ENCODE data around the gene ZBTB20.

ZBTB20 gene

DNA sequence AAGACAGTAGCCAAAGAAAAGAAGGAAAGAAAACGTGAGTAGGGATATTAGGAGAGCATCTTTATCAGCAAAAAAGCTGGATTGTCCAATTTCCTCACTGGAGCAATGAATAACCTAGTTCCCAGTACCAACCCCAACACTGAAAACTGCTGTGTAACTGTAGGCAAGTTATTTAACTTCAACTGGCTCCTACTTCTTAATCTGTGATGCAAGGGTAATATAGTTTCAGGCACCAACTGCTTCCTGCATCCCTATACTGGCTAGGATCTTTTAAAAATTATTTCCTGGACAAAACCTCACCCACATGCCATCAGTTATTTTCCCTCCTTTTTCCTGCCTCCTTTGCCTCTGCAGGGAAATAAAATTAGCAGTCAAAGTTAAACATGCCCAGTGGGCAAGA lies 59.6 kb downstream of the ZBTB20 start:
- DNase-seq = no peak

DNA sequence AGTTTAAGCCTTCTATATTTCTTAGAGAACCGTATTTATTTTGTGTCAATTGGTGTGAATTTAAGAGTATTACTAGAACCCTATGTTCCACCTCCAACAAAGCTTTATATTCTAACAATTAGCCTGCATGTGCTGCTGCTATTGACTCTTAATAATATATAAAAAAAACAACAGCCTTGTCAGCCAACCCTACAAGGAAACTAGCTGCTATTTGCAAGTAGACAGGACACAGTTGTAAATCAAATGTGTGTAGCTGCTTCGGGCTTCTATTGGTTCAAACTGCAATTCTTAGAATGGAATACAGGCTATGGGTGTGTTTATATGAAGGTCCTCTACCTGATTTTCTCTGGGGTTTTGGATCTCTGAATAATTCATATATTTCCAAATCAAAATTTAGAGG lies 60.7 kb downstream of the ZBTB20 start:
- no peak for DNase-seq

GRCh38 chr3:115085197-115085865 lies 61.8 kb downstream of the ZBTB20 start:
- DNase-seq = no peak

DNA sequence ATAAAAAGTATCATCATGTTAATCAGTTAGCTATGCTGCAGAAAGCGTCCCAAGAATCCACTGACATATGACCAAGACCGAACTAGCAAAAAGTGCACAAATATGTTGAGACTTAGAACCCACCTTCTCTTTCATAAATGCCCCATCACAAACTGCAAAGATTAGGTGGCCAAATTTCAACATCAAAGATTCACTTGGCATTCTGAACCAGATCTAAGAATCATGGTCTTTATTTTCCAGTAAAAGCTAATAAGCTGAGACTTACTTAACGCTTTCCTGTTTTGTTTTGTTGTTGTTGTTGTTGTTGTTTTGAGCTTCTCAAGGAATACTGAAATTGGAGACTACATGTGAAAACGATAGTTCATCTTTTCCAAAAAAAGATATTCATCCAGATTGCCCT lies 62.4 kb downstream of the ZBTB20 start:
- no peak for DNase-seq

DNA sequence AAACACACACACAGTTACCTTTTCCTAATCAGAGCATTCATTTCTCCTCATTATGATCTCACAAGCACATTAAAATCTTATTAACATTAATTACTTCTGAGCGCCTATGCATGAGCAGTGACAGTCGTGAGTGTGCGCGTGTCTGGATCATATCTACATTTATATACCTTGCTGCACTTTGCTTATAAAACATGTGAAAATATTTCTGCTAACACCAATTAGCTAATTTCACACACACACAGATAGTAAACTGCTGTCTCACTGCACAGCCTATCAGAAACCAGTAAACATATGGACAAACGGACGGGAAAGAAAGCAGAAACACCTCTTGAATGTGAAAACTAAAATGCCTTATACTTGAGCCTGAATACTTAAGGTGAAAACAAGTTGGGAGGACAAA lies 64.8 kb downstream of the ZBTB20 start:
- DNase-seq = no peak

- no peak for DNase-seq
These were observed 65.6 kb downstream of the ZBTB20 start for GRCh38 chr3:115081444-115081843.

- no peak for DNase-seq
These were observed 69.4 kb downstream of the ZBTB20 start for GRCh38 chr3:115077501-115078250.

DNA sequence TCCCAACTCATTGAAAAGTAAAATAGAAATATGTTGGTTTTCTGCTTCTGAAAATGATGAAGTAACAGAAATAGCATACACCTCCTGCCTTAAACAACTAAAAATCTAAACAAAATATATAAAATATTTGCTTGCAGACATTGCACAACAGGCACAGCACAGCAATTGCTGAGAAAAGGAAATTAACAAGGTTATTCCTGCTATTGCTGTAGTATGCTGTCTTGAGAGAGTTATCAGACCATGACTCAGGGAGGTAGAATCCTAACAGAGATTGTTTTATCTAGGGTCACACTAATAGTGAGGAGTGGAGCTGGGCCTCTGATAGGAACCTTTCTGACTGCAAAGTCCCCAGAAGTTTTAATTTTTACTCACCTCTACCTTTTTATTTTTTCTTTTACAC lies 72.6 kb downstream of the ZBTB20 start:
- DNase-seq = no peak

- DNase-seq = no peak
These were observed 74.6 kb downstream of the ZBTB20 start for GRCh38 chr3:115072265-115073021.

DNA sequence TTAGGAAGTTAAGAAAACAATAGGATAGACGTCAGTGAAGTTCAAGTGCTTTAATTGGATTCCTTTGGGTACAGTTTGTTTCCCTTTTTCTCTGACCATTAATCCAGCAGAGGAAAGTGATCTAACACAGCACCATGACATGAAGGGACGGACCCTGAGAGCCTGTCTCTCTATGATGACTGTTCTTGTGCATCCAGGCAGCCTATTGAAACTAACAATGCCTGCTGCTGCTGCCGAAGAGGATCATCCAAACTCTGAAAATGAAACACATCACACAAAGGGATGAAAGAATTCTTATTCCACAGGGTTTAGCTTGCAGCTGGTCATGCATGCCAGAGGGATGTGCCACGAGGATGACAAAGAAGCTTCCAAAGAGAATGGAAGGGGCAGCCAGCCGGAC lies 75.5 kb downstream of the ZBTB20 start:
- no peak for DNase-seq

DNA sequence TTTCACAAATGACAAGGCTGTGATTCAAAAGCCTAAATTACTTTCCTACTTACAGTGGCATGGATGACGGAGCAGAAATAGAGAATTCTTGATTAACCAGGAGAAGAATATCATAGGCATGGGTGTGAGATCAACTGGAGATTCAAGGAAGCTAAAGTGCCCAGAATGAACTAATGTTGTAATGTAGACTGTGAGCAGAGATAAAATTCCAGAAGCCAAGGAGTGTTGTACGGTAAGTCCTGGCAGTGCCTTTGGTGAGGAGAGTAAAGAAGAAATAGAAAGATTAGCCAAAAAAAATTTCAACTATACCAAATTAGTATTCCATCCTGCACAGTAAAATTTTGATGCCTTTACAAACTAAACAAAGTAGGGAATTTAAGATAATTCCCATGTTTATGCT lies 75.9 kb downstream of the ZBTB20 start:
- no peak for DNase-seq

GRCh38 chr3:115068799-115069198 lies 78.3 kb downstream of the ZBTB20 start:
- DNase-seq = no peak

GRCh38 chr3:115062412-115062956 lies 84.6 kb downstream of the ZBTB20 start:
- no peak for DNase-seq

DNA sequence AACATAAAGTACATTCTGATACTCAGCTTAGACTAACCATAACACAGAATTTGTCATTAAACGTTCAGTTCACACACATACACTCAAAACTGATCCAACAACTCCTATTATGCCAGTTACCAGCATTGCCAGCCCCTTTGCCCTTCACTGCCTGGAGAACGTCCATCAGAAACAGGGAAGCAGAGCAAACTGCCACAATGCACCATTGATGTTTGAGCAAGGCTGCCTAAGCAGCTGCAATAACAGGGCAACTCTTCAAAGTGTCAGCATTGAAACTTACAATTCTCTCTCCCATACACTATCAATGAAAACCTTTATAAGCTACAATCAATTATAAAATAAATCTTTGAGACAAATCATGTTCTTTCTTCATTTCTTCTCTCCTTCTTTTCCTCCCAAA lies 85.1 kb downstream of the ZBTB20 start:
- no peak for DNase-seq

GRCh38 chr3:115052906-115053305 lies 94.2 kb downstream of the ZBTB20 start:
- DNase-seq = no peak

DNA sequence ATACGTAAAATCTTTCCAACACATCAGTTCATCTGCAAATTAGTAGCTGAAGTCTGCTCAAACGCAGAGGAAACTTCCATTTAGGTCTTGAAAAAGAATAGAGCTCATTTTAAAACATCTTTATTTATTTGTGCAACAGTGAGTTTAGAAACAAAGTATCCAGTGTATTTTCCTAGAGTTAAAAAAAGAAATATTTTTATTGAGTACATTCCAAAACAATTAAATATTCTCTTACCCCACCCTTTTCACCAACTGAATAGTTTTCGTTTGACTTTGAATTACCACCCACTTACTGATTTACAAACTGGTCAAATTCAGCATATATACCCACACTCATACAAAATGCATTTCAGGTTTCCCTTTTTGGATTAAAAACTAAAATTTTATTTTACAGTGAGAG lies 104.7 kb downstream of the ZBTB20 start:
- DNase-seq = no peak

- DNase-seq = peak in 4 of 5 donors; percentile 7 to 19 (median 8)
These were observed 106.3 kb downstream of the ZBTB20 start for GRCh38 chr3:115040673-115041286.

- DNase-seq = no peak
These were observed 106.8 kb downstream of the ZBTB20 start for GRCh38 chr3:115040246-115040645.

DNA sequence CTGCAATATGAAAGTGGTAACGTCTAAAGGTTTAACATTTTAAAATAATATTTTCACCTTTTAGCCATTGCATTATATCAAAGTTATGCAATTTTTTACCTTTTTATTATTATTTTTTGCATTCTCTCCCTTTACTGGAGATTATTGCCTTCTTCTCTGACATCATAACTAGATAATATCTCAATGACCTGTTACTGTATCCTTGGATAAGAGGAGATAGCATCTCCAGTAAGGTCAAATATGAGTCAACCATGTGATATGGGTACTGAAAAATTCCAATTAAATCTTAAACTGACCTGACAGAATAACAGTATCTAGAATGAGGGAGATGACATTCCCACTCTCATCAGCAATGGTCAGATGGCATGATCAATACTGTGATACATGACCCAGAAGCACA lies 108.3 kb downstream of the ZBTB20 start:
- no peak for DNase-seq

DNA sequence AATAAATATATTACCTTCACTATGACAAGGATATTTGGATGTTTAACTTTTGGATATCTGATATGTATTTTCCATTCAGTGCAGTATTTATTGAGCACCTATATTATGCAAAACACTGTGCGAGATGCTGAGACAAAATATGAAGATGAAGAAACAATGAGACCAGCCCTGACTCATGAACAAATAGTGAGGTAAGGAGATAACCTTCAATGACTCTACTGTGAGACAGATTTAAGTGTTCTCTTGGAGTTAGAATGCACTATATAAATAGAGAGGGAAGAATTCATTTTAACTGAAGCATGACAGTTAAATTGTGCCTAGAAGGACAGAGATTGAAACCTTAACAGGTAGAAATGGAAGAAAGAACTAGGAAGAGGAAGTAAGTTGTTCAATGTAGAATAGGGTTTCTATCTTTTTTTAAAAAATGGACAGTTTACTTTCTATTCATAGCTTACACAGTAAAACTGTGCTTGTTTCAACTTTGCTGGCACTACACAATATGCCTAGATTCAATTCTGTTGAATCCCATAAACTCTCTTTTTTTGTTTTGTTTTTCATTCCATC lies 124.2 kb downstream of the ZBTB20 start:
- DNase-seq = no peak

GRCh38 chr3:115022199-115022598 lies 124.9 kb downstream of the ZBTB20 start:
- no peak for DNase-seq

DNA sequence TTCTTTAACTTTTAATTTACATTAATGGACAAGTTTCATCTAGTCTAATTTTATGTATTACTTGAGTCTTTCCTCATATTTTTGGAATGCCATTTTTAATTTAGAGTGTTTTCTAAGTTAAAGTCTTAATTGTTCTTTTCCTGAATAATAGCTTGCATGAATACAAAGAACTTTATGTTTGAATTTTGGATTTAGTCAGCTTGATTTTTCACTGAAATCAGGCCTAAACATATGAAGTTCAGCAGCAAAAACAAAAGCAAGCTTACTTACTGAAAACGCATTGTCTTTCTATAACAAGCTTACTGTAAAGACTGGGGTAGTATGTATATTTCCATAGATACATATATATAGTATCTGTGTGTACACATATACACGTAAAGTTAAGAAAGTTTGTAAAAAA lies 126.0 kb downstream of the ZBTB20 start:
- DNase-seq = no peak

- DNase-seq = no peak
These were observed 127.2 kb downstream of the ZBTB20 start for GRCh38 chr3:115019900-115020299.
